OCI-LY7 (cell line): ENCODE data around the gene TMEM132A. TPM values are rescaled to one million over a fixed set of nuclear protein-coding genes. Genes with fewer than 3 reads are reported as not detected.
"Not testable (repeated sequence)": the region's sequence is repeated elsewhere in the genome, so short reads cannot be mapped to it uniquely, and the experiment has no call there.

Experiments used
- BruUV-seq: library from RNA; stranded (reverse); fragments of 400-500 nt; replicated peaks from 2 replicates; lab custom pipeline; 2021; lab: Mats Ljungman, UMichigan
- CTCF ChIA-PET: fragments of 300-600 bp; sonication (Branson Sonifier 250); formaldehyde crosslinking; loops from one replicate; lab custom pipeline; 2022; ENCODE audit warnings: antibody characterized with exemption; ENCODE audit not compliant: unreplicated experiment; lab: Charles Lee
- POLR2A ChIA-PET: fragments of 300-600 bp; sonication (Branson Sonifier 250); formaldehyde crosslinking; loops from one replicate; lab custom pipeline; 2022; ENCODE audit warnings: antibody characterized with exemption; lab: Charles Lee
- DNase-seq: peaks from one replicate; pipeline ENCODE4 v3.0.0-alpha.2; 2015; ENCODE audit warnings: low spot score
- H2AFZ ChIP-seq: fragments of 200-600 bp; sonication (generic), shearing (Covaris generic); 2 replicates; pipeline ENCODE4 v1.6.1; 2014; ENCODE audit warnings: mild to moderate bottlenecking, antibody characterized with exemption, low read length, moderate library complexity
- H3K27ac ChIP-seq: fragments of 200-600 bp; sonication (generic); 2 replicates; pipeline ENCODE4 v1.5.1; 2014; ENCODE audit warnings: mixed run types, low read depth, mild to moderate bottlenecking, moderate library complexity, low read length, inconsistent platforms; ENCODE audit not compliant: poor library complexity, severe bottlenecking
- H3K36me3 ChIP-seq: fragments of 200-600 bp; sonication (generic); 2 replicates; pipeline ENCODE4 v1.6.1; 2014; ENCODE audit warnings: mild to moderate bottlenecking, antibody characterized with exemption, low read length, moderate library complexity, mixed read lengths; ENCODE audit not compliant: insufficient read depth
- H3K4me1 ChIP-seq: fragments of 200-600 bp; sonication (generic); 2 replicates; pipeline ENCODE4 v1.5.1; 2014; ENCODE audit warnings: mild to moderate bottlenecking, low read length; ENCODE audit not compliant: insufficient read depth, poor library complexity, severe bottlenecking
- H3K4me2 ChIP-seq: fragments of 200-600 bp; sonication (generic); 2 replicates; pipeline ENCODE4 v1.6.1; 2014; ENCODE audit warnings: mild to moderate bottlenecking, low read length
- H3K4me3 ChIP-seq: fragments of 200-600 bp; sonication (generic); 2 replicates; pipeline ENCODE4 v1.5.1; 2014; ENCODE audit warnings: mild to moderate bottlenecking, low read depth, low read length; ENCODE audit not compliant: poor library complexity, severe bottlenecking
- H3K79me2 ChIP-seq: fragments of 200-600 bp; sonication (generic); 2 replicates; pipeline ENCODE4 v1.6.1; 2016; ENCODE audit warnings: low read depth, mild to moderate bottlenecking, low read length, moderate library complexity, mixed read lengths; ENCODE audit not compliant: insufficient read depth
- H3K9me2 ChIP-seq: fragments of 200-600 bp; sonication (generic); 2 replicates; pipeline ENCODE4 v1.6.1; 2016; ENCODE audit warnings: mild to moderate bottlenecking, low read length, mixed read lengths; ENCODE audit not compliant: insufficient read depth
- H3K9me3 ChIP-seq: fragments of 200-600 bp; sonication (generic); 2 replicates; pipeline ENCODE4 v1.6.1; 2014; ENCODE audit warnings: mild to moderate bottlenecking, mixed run types, low read length, mixed read lengths
- H4K20me1 ChIP-seq: fragments of 200-600 bp; sonication (generic); 2 replicates; pipeline ENCODE4 v1.6.1; 2014; ENCODE audit warnings: mild to moderate bottlenecking, antibody characterized with exemption, low read length, moderate library complexity, mixed read lengths; ENCODE audit not compliant: insufficient read depth
- CTCF ChIP-seq: fragments of 200-600 bp; sonication (generic); conservative IDR thresholded peaks from 2 replicates; pipeline ENCODE4 v1.5.1; 2014; ENCODE audit warnings: mild to moderate bottlenecking, antibody characterized with exemption, low read length, moderate library complexity, mixed read lengths
- EZH2phosphoT487 ChIP-seq: fragments of 200-600 bp; sonication (generic); IDR thresholded peaks from 2 replicates; pipeline ENCODE4 v1.6.1; 2018; ENCODE audit warnings: low read depth, borderline replicate concordance, mild to moderate bottlenecking, mixed run types, antibody characterized with exemption, low read length, moderate library complexity, mixed read lengths
- intact Hi-C: fragments of 100-400 bp; cut with micrococcal nuclease; formaldehyde crosslinking; loops from one replicate; pipeline ENCODE4 v1.10.0; 2022; ENCODE audit not compliant: unreplicated experiment
- total RNA-seq, 2 experiments: library from RNA; depleted of rRNA in 1 of 2; stranded (reverse); fragments of >200 nt in 1 of 2; shearing (Covaris generic) in 1 of 2; gene quantifications; 2 replicates each; pipeline ENCODE4 v1.2.3, GENCODE V29; 2014 to 2022

TMEM132A gene
- total RNA-seq, 2 experiments from 2014 or later, result 5.5 to 8.9 TPM

- intact Hi-C loops, result loop anchor here (1.0 to 2.0 kb wide), 2 partner anchors 64 to 254 kb away; partner anchors contain the start of genes CCDC86 and VPS37C
- Histone ChIP-seq H4K20me1 (peaks cover 30% of the 10 kb centered on the region), H3K79me2 (peaks cover 35% of the 10 kb centered on the region), H3K4me2 (peak within 1 kb of the TSS; percentile 98), H3K36me3 (peaks cover 54% of the 10 kb centered on the region), H3K27ac (peak within 1 kb of the TSS; percentile 87), H3K4me1 (peaks cover 43% of the 10 kb centered on the region), H3K9me3 (peaks cover 21% of the 10 kb centered on the region), H3K9me2 (no peaks in the 10 kb centered on the region), H2AFZ (peak within 1 kb of the TSS; percentile 89), H3K4me3 (peak within 1 kb of the TSS; percentile 94)
- POLR2A ChIA-PET, result interaction anchor here (0.9 to 3.1 kb wide), 5 partner anchors 8 to 75 kb away, joined by 3 to 21 read pairs (median 3); partner anchors contain the start of gene TMEM109
- CTCF ChIA-PET, result interaction anchor here (2.7 kb wide), 1 partner anchor 8 kb away, joined by 17 read pairs; the partner anchor contains the start of gene TMEM109
- TF ChIP-seq EZH2phosphoT487 (no peak), CTCF (no peak)
- no TSS peak for BruUV-seq
- peak; percentile 98 for DNase-seq
These were observed 17.9 kb upstream of the TMEM132A start, which contains the start of gene PRPF19 for GRCh38 chr11:60906132-60906972. Gene PRPF19 (minus strand): TSS chr11:60906585. CDS start chr11:60906382, 203 bp downstream.

GRCh38 chr11:60908803-60909202, 15.5 kb upstream of the TMEM132A start:
- peaks cover 66% of the 10 kb centered on the region for H3K4me1 ChIP-seq
- no peak for TF ChIP-seq EZH2phosphoT487
- TF ChIP-seq CTCF, result no peak
- H3K27ac ChIP-seq, result no peak overlapping the region
- H3K9me2 ChIP-seq, result no peaks in the 10 kb centered on the region
- no peak overlapping the region for H3K4me3 ChIP-seq
- no peak overlapping the region for H3K4me2 ChIP-seq
- peaks cover 29% of the 10 kb centered on the region for H3K36me3 ChIP-seq
- intact Hi-C loops, result no loop called here
- no peak overlapping the region for H2AFZ ChIP-seq
- no TSS peak for BruUV-seq
- DNase-seq, result no peak
- ChIA-PET POLR2A (interaction anchor here (1.0 kb wide), 1 partner anchor 31 kb away, joined by 3 read pairs; no protein-coding TSS in a partner anchor), CTCF (no interaction called here)
- peaks cover 24% of the 10 kb centered on the region for H3K79me2 ChIP-seq
- peaks cover 21% of the 10 kb centered on the region for H3K9me3 ChIP-seq
- peaks cover 23% of the 10 kb centered on the region for H4K20me1 ChIP-seq

GRCh38 chr11:60909680-60910280, 14.5 kb upstream of the TMEM132A start:
- peaks cover 22% of the 10 kb centered on the region for H3K79me2 ChIP-seq
- peak overlapping the region; percentile 64; the same call in 1 of the 2 replicates for H2AFZ ChIP-seq
- peak overlapping the region; percentile 77 for H3K4me2 ChIP-seq
- CTCF ChIA-PET, DNase-seq, BruUV-seq, intact Hi-C loops, H3K9me2 ChIP-seq: not testable (repeated sequence)
- H3K9me3 ChIP-seq, result peaks cover 21% of the 10 kb centered on the region
- peak overlapping the region; percentile 7 for H3K4me3 ChIP-seq
- H3K27ac ChIP-seq, result peak overlapping the region; percentile 86
- peaks cover 59% of the 10 kb centered on the region for H3K4me1 ChIP-seq
- peaks cover 13% of the 10 kb centered on the region for H4K20me1 ChIP-seq
- POLR2A ChIA-PET, result interaction anchor here (1.0 kb wide), 1 partner anchor 30 kb away, joined by 3 read pairs; no protein-coding TSS in a partner anchor
- peaks cover 19% of the 10 kb centered on the region for H3K36me3 ChIP-seq
